ENCODE measurements around the gene TIMP3. TPM values are rescaled to one million over a fixed set of nuclear protein-coding genes. Genes with fewer than 3 reads are reported as not detected.

TIMP3 gene
- total and polyA plus RNA-seq, 2 of the 4 experiments (the other 2 are of a cell fraction), result 98.8 to 179 TPM

DNA sequence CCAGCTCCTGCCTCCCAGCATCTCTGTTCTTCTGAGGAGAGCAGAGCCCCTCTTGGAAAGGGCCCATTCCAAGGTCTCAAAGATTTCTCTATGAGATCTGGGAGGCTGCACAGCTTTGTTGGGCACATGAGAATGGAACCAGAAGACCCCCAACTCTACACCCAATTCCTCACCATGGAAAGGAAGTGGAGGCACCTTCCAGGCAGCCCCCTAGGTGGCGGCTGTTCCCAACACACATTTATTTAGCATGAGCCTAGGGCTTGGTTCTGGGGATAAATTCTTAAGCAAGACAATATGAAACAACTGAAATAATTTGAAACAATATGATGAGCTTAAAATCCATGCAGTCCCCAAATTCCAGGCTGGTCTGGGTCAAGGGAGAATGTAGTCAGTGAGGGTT lies 100.4 kb downstream of the TIMP3 start:
- BruUV-seq (replicated peaks), result no TSS peak
- H4K8ac ChIP-seq (ENCODE audit: low read depth in 2 of 2, low read length in 2 of 2), result no peak overlapping the region
- no peak overlapping the region for H2AK9ac ChIP-seq (replicated peaks; ENCODE audit: low read depth, low read length, poor library complexity)
- H4K91ac ChIP-seq (ENCODE audit: insufficient read depth, low read depth, low read length), result no peak overlapping the region
- no peaks in the 10 kb centered on the region for H3K79me1 ChIP-seq (ENCODE audit: low read depth in 1 of 2, low read length in 2 of 2)
- no peak overlapping the region for H3K27ac ChIP-seq (ENCODE audit: insufficient read depth, low read length)
- H2BK5ac ChIP-seq (ENCODE audit: low read depth, low read length, poor library complexity, severe bottlenecking), result no peak overlapping the region
- dilution Hi-C loops (cut with HindIII; ENCODE audit: low sequenced_read_pairs, unreplicated experiment), result no loop called here
- no peak for DNase-seq
- no peak overlapping the region for H3K14ac ChIP-seq (replicated peaks; ENCODE audit: low read depth, low read length)
- H3K36me3 ChIP-seq (ENCODE audit: control insufficient read depth, insufficient read depth, low read length), result no peaks in the 10 kb centered on the region
- ATAC-seq (ENCODE audit: low read depth), result no peak
- H3K9me1 ChIP-seq (ENCODE audit: insufficient read depth, low read length), result no peaks in the 10 kb centered on the region
- no peak overlapping the region for H2AFZ ChIP-seq (replicated peaks; ENCODE audit: low read length, poor library complexity)
- peaks cover 8% of the 10 kb centered on the region for H3K27me3 ChIP-seq (ENCODE audit: control insufficient read depth, insufficient read depth, low read length)
- no peaks in the 10 kb centered on the region for H3K4me1 ChIP-seq (ENCODE audit: control insufficient read depth, insufficient read depth, low read length)
- ChIA-PET POLR2A (ENCODE audit: unreplicated experiment) (no interaction called here), CTCF (interaction anchor here (1.2 kb wide), 1 partner anchor 21 kb away, joined by 3 read pairs; no protein-coding TSS in a partner anchor)
- H3K9ac ChIP-seq (ENCODE audit: low read depth, low read length), result no peak overlapping the region
- TF ChIP-seq RCOR1 (IDR thresholded peaks at IDR 0.05; ENCODE audit: insufficient replicate concordance, low read length), result no peak
- TF ChIP-seq SMC3 (IDR thresholded peaks at IDR 0.05; ENCODE audit: low read depth, low read length), result no peak
- TF ChIP-seq MAZ (IDR thresholded peaks at IDR 0.05; ENCODE audit: borderline replicate concordance, low read depth, low read length), result no peak
- TF ChIP-seq, protein P1, sequence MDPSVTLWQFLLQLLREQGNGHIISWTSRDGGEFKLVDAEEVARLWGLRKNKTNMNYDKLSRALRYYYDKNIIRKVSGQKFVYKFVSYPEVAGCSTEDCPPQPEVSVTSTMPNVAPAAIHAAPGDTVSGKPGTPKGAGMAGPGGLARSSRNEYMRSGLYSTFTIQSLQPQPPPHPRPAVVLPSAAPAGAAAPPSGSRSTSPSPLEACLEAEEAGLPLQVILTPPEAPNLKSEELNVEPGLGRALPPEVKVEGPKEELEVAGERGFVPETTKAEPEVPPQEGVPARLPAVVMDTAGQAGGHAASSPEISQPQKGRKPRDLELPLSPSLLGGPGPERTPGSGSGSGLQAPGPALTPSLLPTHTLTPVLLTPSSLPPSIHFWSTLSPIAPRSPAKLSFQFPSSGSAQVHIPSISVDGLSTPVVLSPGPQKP (IDR thresholded peaks at IDR 0.05; ENCODE audit: borderline replicate concordance, low read depth, low read length), result no peak
- no peak for TF ChIP-seq CEBPB (IDR thresholded peaks at IDR 0.05; ENCODE audit: low read depth, low read length)
- TF ChIP-seq RFX5 (IDR thresholded peaks at IDR 0.05; ENCODE audit: low read depth, low read length), result no peak
- TF ChIP-seq NFE2L2 (IDR thresholded peaks at IDR 0.05; ENCODE audit: low read depth, low read length), result no peak
- no peak for TF ChIP-seq POLR2A (IDR thresholded peaks at IDR 0.05; ENCODE audit: low read depth, low read length)
- no peak for TF ChIP-seq BHLHE40 (IDR thresholded peaks at IDR 0.05; ENCODE audit: low read depth, low read length)
- TF ChIP-seq USF2 (IDR thresholded peaks at IDR 0.05; ENCODE audit: low read depth, low read length), result no peak
- TF ChIP-seq MAFK (IDR thresholded peaks at IDR 0.05; ENCODE audit: low read depth, low read length), result no peak
- no peak for TF ChIP-seq MXI1 (IDR thresholded peaks at IDR 0.05; ENCODE audit: borderline replicate concordance, low read depth, low read length)
- no peak for TF ChIP-seq CTCF (conservative IDR thresholded peaks at IDR 0.05; ENCODE audit: low read depth, low read length)
- no peak for TF ChIP-seq FOS (IDR thresholded peaks at IDR 0.05; ENCODE audit: low read depth, low read length)
- no peak for TF ChIP-seq CHD1 (IDR thresholded peaks at IDR 0.05; ENCODE audit: low read depth, low read length)
- no peak for TF ChIP-seq RAD21 (IDR thresholded peaks at IDR 0.05; ENCODE audit: low read length)
- no peak overlapping the region for H2BK15ac ChIP-seq (ENCODE audit: low read depth, low read length)
- no peak overlapping the region for H3K23ac ChIP-seq (ENCODE audit: low read depth, low read length)
- H4K20me1 ChIP-seq (ENCODE audit: insufficient read depth, low read length), result no peaks in the 10 kb centered on the region
- no peak overlapping the region for H3K4ac ChIP-seq (ENCODE audit: low read depth, low read length)
- no peak overlapping the region for H2BK120ac ChIP-seq (ENCODE audit: low read depth, low read length)
- intact Hi-C loops (cut with micrococcal nuclease), result no loop called here
- no CpG with 5 or more reads among the region's 1 CpG for WGBS, 2 experiments (ENCODE audit: extremely low coverage in 2 of 2, insufficient read length in 1 of 2)
- in situ Hi-C loops (cut with MboI; ENCODE audit: low sequenced_read_pairs), result no loop called here
- no peak overlapping the region for H4K5ac ChIP-seq (ENCODE audit: low read depth, low read length)
- H3K4me3 ChIP-seq (ENCODE audit: insufficient read depth, low read depth, low read length), result no peak overlapping the region
- H3K56ac ChIP-seq (ENCODE audit: extremely low read depth, insufficient read depth, low read length), result no peak overlapping the region
- no peak overlapping the region for H3K4me2 ChIP-seq (ENCODE audit: low read depth, low read length)
- no peaks in the 10 kb centered on the region for H3K9me3 ChIP-seq (ENCODE audit: control insufficient read depth, insufficient read depth, low read length)
- H2BK20ac ChIP-seq (ENCODE audit: low read depth, low read length), result no peak overlapping the region
- no peak overlapping the region for H2AK5ac ChIP-seq (ENCODE audit: low read depth, low read length)
- H3K18ac ChIP-seq (ENCODE audit: low read depth, low read length), result no peak overlapping the region

Data from IMR-90 (cell line).